HAP-1 (cell line): ENCODE data around the gene HOXC10.

Experiments used
- DNase-seq, 2 experiments: peaks; one replicate each; pipeline ENCODE4 v3.0.0-alpha.2; 2016 to 2020; ENCODE audit warnings: low spot score in 2 of 2
- H3K27me3 ChIP-seq: fragments of 250-450 bp; sonication (Bioruptor Pico); 2 replicates; pipeline ENCODE4 v1.5.1; 2020; ENCODE audit warnings: low read depth, mild to moderate bottlenecking, moderate library complexity
- H3K36me3 ChIP-seq: fragments of 250-450 bp; sonication (Bioruptor Pico); replicated peaks from 2 replicates; pipeline ENCODE4 v1.5.1; 2020; ENCODE audit warnings: mild to moderate bottlenecking
- H3K4me1 ChIP-seq: fragments of 250-450 bp; sonication (Bioruptor Pico); 2 replicates; pipeline ENCODE4 v1.5.1; 2020; ENCODE audit warnings: mild to moderate bottlenecking
- H3K4me3 ChIP-seq: fragments of 250-450 bp; sonication (Bioruptor Pico); 2 replicates; pipeline ENCODE4 v1.5.1; 2020; ENCODE audit warnings: mild to moderate bottlenecking, moderate library complexity
- H3K9me3 ChIP-seq: fragments of 250-450 bp; sonication (Bioruptor Pico); 2 replicates; pipeline ENCODE4 v1.5.1; 2020; ENCODE audit warnings: mild to moderate bottlenecking, moderate library complexity
- in situ Hi-C: fragments of 300-500 bp; cut with MboI; formaldehyde crosslinking; loops from 3 replicates; pipeline ENCODE4 v1.14.3; 2020; ENCODE audit warnings: low sequenced_read_pairs, inconsistent platforms, mixed read lengths

The HOXC10 gene

DNA sequence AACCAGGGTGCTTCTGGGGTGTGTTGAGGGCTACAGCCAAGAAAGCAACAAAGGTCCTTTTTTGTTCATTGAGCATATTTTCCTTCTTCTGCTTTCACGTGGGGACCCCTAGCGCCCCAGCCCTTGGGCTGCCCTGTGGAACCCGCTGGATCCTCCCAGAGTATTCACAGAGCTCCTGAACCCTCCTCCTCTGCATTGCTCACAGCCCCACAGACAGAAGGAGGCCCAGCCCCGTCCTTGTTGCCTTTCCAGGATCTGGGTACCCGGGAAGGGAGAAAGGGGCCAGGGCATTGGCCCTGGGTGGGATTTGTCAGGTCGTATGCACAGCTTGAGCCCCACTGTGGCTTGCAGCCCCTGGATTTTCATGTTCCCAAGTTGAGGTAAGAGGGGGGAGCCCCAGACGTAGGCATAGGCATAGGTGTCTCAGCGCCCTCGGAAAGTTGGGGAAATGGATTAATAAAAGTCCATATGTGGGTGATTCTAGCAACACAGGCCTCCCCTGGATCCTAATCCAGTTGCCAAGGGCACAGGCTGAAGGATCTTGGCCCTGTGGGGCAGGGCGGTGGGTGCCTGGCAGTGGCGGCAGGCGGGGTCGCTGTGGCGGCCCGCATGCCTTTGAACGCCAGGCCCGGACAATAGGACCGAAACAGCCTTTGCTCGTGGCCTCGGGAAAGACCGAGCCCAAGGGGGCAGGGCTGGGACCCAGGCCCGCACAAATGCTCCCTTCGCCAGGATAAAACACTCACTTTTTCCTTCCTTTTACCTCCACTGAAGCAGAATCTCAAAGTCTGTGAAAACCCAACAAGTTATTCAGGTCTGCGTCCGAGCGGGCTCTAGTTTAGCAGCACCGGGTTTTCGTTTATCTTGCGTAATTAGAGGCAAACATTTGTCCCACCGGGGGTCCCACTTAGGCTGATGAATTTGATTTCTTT lies 3.0 kb upstream of the HOXC10 start:
- H3K36me3 ChIP-seq = no peaks in the 10 kb centered on the region
- H3K27me3 ChIP-seq = no peaks in the 10 kb centered on the region
- no peak for DNase-seq
- H3K4me1 ChIP-seq = peaks cover 35% of the 10 kb centered on the region
- in situ Hi-C loops = loop anchor here (25.0 kb wide), 1 partner anchor 380 kb away; the partner anchor contains the start of gene GPR84
- no peak overlapping the region for H3K4me3 ChIP-seq
- no peaks in the 10 kb centered on the region for H3K9me3 ChIP-seq

DNA sequence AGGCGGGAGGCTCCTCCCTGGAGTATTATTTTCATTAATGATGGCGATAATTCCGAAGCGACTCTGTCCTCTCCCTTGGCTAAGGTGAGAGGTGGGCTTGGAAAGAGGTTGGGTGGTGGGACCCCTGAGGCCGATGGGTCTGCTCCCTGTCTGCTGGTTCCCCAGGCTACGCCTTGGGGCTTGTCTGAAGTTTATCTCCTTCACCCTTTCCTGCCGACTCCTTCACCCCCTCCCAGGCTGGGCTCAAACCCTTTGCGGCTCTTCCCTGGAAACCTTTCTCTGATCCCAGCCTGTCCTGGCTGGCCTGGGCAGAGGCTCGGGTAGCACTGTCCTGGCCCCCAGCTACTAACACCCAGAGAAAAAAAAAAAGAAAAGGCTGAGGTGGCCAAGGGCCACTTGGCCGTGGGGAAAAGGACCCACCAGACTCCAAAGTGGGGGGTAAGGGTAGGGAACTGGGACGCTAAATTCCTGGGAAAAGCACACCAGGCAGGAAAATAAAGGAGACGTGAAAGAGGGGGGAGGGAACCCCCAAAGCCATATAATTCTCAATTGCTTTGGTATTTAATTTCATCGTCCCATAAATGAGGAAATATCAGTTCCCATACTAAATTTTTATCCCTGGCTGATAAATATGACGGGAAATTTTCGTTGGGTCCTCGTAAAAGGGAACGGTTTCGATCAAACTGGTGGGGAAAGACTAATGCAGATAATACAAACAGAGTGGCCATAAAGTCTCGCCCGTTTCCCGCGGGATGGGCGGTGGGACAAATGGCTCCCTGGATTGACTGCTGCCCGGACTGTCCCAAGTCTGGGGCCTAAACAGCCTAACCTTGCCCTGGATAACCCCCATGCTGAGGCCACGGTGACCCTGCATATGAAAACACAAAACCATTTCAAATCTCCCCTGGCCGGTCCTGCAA lies 2.0 kb upstream of the HOXC10 start:
- in situ Hi-C loops = loop anchor here (25.0 kb wide), 1 partner anchor 379 kb away; the partner anchor contains the start of gene GPR84
- H3K36me3 ChIP-seq = no peaks in the 10 kb centered on the region
- H3K27me3 ChIP-seq = no peaks in the 10 kb centered on the region
- no peaks in the 10 kb centered on the region for H3K9me3 ChIP-seq
- no peak overlapping the region for H3K4me3 ChIP-seq
- peaks cover 27% of the 10 kb centered on the region for H3K4me1 ChIP-seq
- no peak for DNase-seq

- Histone ChIP-seq H3K9me3 (no peaks in the 10 kb centered on the region), H3K4me1 (peaks cover 22% of the 10 kb centered on the region), H3K4me3 (no peak overlapping the region), H3K36me3 (no peaks in the 10 kb centered on the region), H3K27me3 (no peaks in the 10 kb centered on the region)
- in situ Hi-C loops = loop anchor here (25.0 kb wide), 1 partner anchor 379 kb away; the partner anchor contains the start of gene GPR84
- DNase-seq = no peak
Measured at GRCh38 chr12:53983568-53983949, 1.4 kb upstream of the HOXC10 start.

GRCh38 chr12:53983950-53984572 lies 885 bp upstream of the HOXC10 start:
- H3K9me3 ChIP-seq = no peaks in the 10 kb centered on the region
- H3K4me1 ChIP-seq = peaks cover 22% of the 10 kb centered on the region
- H3K4me3 ChIP-seq = no peak overlapping the region
- no peaks in the 10 kb centered on the region for H3K27me3 ChIP-seq
- H3K36me3 ChIP-seq = no peaks in the 10 kb centered on the region
- in situ Hi-C loops = loop anchor here (25.0 kb wide), 1 partner anchor 378 kb away; the partner anchor contains the start of gene GPR84
- no peak for DNase-seq

- Histone ChIP-seq H3K4me1 (peaks cover 21% of the 10 kb centered on the region), H3K4me3 (peak overlapping the region; percentile 14), H3K9me3 (no peaks in the 10 kb centered on the region), H3K36me3 (no peaks in the 10 kb centered on the region), H3K27me3 (0 out of 2 replicates have a peak, but pooled peaks cover 2% of the 10 kb centered on the region)
- DNase-seq = no peak
- in situ Hi-C loops = loop anchor here (25.0 kb wide), 1 partner anchor 377 kb away; the partner anchor contains the start of gene GPR84
Measured at GRCh38 chr12:53985692-53985993, 697 bp downstream of the HOXC10 start.

GRCh38 chr12:53985994-53986685 lies 1.2 kb downstream of the HOXC10 start:
- DNase-seq = no peak
- Histone ChIP-seq H3K4me3 (peak overlapping the region; percentile 14), H3K9me3 (no peaks in the 10 kb centered on the region), H3K27me3 (0 out of 2 replicates have a peak, but pooled peaks cover 2% of the 10 kb centered on the region), H3K4me1 (peaks cover 21% of the 10 kb centered on the region), H3K36me3 (no peaks in the 10 kb centered on the region)
- in situ Hi-C loops = loop anchor here (25.0 kb wide), 1 partner anchor 376 kb away; the partner anchor contains the start of gene GPR84

DNA sequence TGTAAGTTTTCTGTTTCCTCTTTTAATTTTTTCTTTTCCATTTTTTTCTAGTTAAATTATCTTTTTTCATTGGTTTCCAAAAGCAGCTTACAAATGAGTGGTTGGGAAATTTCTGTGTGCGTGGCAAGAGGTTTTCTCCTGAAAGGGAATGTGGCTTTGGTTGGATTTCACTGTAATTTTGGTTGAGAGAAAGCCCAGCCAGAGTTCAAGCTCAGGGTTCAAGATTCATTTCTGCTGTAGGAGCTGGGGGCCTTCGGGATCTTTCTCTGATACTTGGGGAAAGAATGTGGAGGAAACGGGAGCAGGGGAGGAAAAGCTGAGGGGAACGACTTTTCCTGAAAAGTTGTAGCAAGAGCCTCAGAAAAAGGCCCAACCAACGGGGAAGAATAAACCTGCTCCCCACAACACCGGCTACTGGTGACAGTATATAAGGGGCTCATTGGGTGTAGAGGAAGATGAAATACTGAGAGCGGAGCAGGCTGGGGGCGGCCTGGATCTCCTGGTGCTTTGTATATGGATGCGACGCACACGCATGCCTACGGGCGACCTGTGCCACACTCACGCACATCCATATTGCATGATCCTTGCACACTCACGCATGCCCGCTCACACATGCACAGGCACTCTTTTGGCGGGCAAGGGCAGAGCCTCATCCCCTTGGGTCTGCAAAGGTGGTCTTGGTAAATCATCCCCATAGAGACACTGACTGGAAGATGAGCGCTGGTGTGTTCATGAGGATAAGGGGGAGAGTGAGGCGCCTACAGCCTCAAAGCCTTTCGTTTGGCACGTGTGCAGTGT lies 1.9 kb downstream of the HOXC10 start:
- 0 out of 2 replicates have a peak, but pooled peaks cover 2% of the 10 kb centered on the region for H3K27me3 ChIP-seq
- in situ Hi-C loops = loop anchor here (25.0 kb wide), 1 partner anchor 375 kb away; the partner anchor contains the start of gene GPR84
- H3K4me3 ChIP-seq = peak overlapping the region; percentile 14
- H3K36me3 ChIP-seq = no peaks in the 10 kb centered on the region
- DNase-seq = no peak
- H3K9me3 ChIP-seq = no peaks in the 10 kb centered on the region
- peaks cover 21% of the 10 kb centered on the region for H3K4me1 ChIP-seq

DNA sequence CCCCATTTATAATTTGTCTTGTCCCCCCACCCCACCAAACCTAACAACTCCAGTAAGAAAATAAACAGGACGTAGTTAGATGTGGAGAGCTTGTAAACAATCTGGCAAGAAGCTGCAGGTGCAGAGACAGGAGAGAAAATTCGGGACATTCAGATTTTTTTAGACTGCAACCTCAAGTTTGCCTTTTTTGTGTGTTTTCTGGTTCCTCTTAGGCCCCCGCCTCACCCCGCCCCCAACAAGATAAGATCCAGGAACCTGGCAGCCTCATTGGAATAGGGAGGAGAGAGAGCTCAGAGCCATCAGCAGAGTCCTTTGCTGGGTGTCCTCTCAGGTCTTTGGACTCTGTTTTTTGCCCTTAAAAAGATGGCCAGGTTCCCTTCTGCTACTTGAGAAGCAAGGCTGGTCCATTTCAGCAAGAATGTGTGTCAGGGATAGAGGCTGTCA lies 2.9 kb downstream of the HOXC10 start:
- DNase-seq = no peak
- Histone ChIP-seq H3K4me1 (peaks cover 21% of the 10 kb centered on the region), H3K36me3 (no peaks in the 10 kb centered on the region), H3K27me3 (0 out of 2 replicates have a peak, but pooled peaks cover 2% of the 10 kb centered on the region), H3K9me3 (no peaks in the 10 kb centered on the region), H3K4me3 (no peak overlapping the region)
- in situ Hi-C loops = loop anchor here (25.0 kb wide), 1 partner anchor 374 kb away; the partner anchor contains the start of gene GPR84

GRCh38 chr12:53988541-53989226 lies 3.7 kb downstream of the HOXC10 start:
- H3K4me1 ChIP-seq = peaks cover 21% of the 10 kb centered on the region
- no peaks in the 10 kb centered on the region for H3K36me3 ChIP-seq
- in situ Hi-C loops = loop anchor here (25.0 kb wide), 1 partner anchor 374 kb away; the partner anchor contains the start of gene GPR84
- no peaks in the 10 kb centered on the region for H3K9me3 ChIP-seq
- DNase-seq = no peak
- H3K4me3 ChIP-seq = no peak overlapping the region; the same call in 1 of the 2 replicates
- H3K27me3 ChIP-seq = 0 out of 2 replicates have a peak, but pooled peaks cover 2% of the 10 kb centered on the region

- in situ Hi-C loops = loop anchor here (25.0 kb wide), 1 partner anchor 373 kb away; the partner anchor contains the start of gene GPR84
- peak; percentile 74 to 75 for DNase-seq
- H3K9me3 ChIP-seq = no peaks in the 10 kb centered on the region
- peak overlapping the region; percentile 15 for H3K4me3 ChIP-seq
- 0 out of 2 replicates have a peak, but pooled peaks cover 2% of the 10 kb centered on the region for H3K27me3 ChIP-seq
- no peaks in the 10 kb centered on the region for H3K36me3 ChIP-seq
- H3K4me1 ChIP-seq = peaks cover 18% of the 10 kb centered on the region
Measured at GRCh38 chr12:53989227-53990113, 4.5 kb downstream of the HOXC10 start.
